Stimulated activated CD8-positive, alpha-beta memory T cell treated with anti-CD3 and anti-CD28 coated beads, Interleukin-7, amount 100 ng/mL, for 1 hour (primary cell): ENCODE results near the gene LRRC41.
"Not testable (repeated sequence)": the region's sequence is repeated elsewhere in the genome, so short reads cannot be mapped to it uniquely, and the experiment has no call there.

ENCODE experiments used
- DNase-seq, 2 donors: peaks; one replicate each; pipeline ENCODE4 v3.0.0-alpha.2; 2020; ENCODE audit warnings: low read depth in 2 of 2

The LRRC41 gene

GRCh38 chr1:46285730-46286477, 17.5 kb downstream of the LRRC41 start:
- DNase-seq = no peak

GRCh38 chr1:46284597-46285564, 18.5 kb downstream of the LRRC41 start:
- no peak for DNase-seq

- DNase-seq = no peak
Observed at GRCh38 chr1:46284058-46284457, 19.4 kb downstream of the LRRC41 start.

GRCh38 chr1:46281021-46281420, 22.4 kb downstream of the LRRC41 start:
- DNase-seq = no peak

- no peak for DNase-seq
Observed at GRCh38 chr1:46280092-46280491, 23.3 kb downstream of the LRRC41 start.

GRCh38 chr1:46278807-46279206, 24.6 kb downstream of the LRRC41 start:
- no peak for DNase-seq

GRCh38 chr1:46277658-46278373, 25.6 kb downstream of the LRRC41 start:
- DNase-seq = no peak

GRCh38 chr1:46275030-46275337, 28.4 kb downstream of the LRRC41 start:
- no peak for DNase-seq

GRCh38 chr1:46274225-46275029, 29.0 kb downstream of the LRRC41 start:
- no peak for DNase-seq

GRCh38 chr1:46268578-46268977, 34.8 kb downstream of the LRRC41 start:
- DNase-seq = no peak

GRCh38 chr1:46263146-46263545, 40.3 kb downstream of the LRRC41 start:
- DNase-seq = no peak

- no peak for DNase-seq
Observed at GRCh38 chr1:46262508-46262907, 40.9 kb downstream of the LRRC41 start.

GRCh38 chr1:46256523-46256922, 46.9 kb downstream of the LRRC41 start:
- DNase-seq = no peak

GRCh38 chr1:46254668-46255067, 48.7 kb downstream of the LRRC41 start:
- no peak for DNase-seq

- DNase-seq = no peak
Observed at GRCh38 chr1:46248122-46248920, 55.1 kb downstream of the LRRC41 start.

GRCh38 chr1:46247436-46248121, 55.8 kb downstream of the LRRC41 start, which contains the start of gene RAD54L:
Gene RAD54L (plus strand): TSS chr1:46247763. CDS start chr1:46248406, 643 bp downstream.
- DNase-seq = peak; percentile 82 to 91

GRCh38 chr1:46246548-46247435, 56.6 kb downstream of the LRRC41 start:
- DNase-seq = peak in 1 of 2 donors; percentile 11

- DNase-seq = not testable (repeated sequence)
Observed at GRCh38 chr1:46246136-46246535, 57.3 kb downstream of the LRRC41 start.
